Activated T-helper 17 cell treated with anti-CD3 and anti-CD28 coated beads, Interleukin-2, amount 50 U/mL, for 72 hours (primary cell): Measurements from ENCODE around the gene DPP10. TPM values are rescaled to one million over a fixed set of nuclear protein-coding genes. Genes with fewer than 3 reads are reported as not detected.

Source experiments
- ATAC-seq: fragments of 150-1000 bp; cut with Tn5 transposase; replicated peaks from 2 replicates; pipeline ENCODE4 v1.10.0; 2021; ENCODE audit warnings: mild to moderate bottlenecking, moderate library complexity
- H3K27ac Mint-ChIP-seq: one replicate; pipeline ENCODE4 v1.8.0; 2022; ENCODE audit warnings: mixed read lengths
- H3K27me3 Mint-ChIP-seq: one replicate; pipeline ENCODE4 v1.8.0; 2022; ENCODE audit warnings: mixed read lengths
- H3K36me3 Mint-ChIP-seq: one replicate; pipeline ENCODE4 v1.8.0; 2022; ENCODE audit warnings: low read depth, mild to moderate bottlenecking, mixed read lengths
- H3K4me1 Mint-ChIP-seq: one replicate; pipeline ENCODE4 v1.8.0; 2022; ENCODE audit warnings: mixed read lengths
- H3K4me3 Mint-ChIP-seq: one replicate; pipeline ENCODE4 v1.8.0; 2022; ENCODE audit warnings: mild to moderate bottlenecking, mixed read lengths
- H3K9me3 Mint-ChIP-seq: one replicate; pipeline ENCODE4 v1.8.0; 2022; ENCODE audit warnings: mixed read lengths
- total RNA-seq, 2 donors: library from RNA; stranded (reverse); gene quantifications; one replicate each; pipeline ENCODE4 v1.2.3, GENCODE V29; 2022

Gene DPP10
- total RNA-seq, 2 donors from 2014 or later: not detected

- H3K9me3 Mint-ChIP-seq: peaks cover 18% of the 10 kb centered on the region
- no peaks in the 10 kb centered on the region for H3K4me1 Mint-ChIP-seq
- no peak overlapping the region for H3K27ac Mint-ChIP-seq
- ATAC-seq: no peak
- H3K27me3 Mint-ChIP-seq: no peaks in the 10 kb centered on the region
- no peak overlapping the region for H3K4me3 Mint-ChIP-seq
- no peaks in the 10 kb centered on the region for H3K36me3 Mint-ChIP-seq
Measured at GRCh38 chr2:115584507-115584906, 1142.1 kb downstream of the DPP10 start.

- no peaks in the 10 kb centered on the region for H3K27me3 Mint-ChIP-seq
- no peak overlapping the region for H3K4me3 Mint-ChIP-seq
- no peaks in the 10 kb centered on the region for H3K36me3 Mint-ChIP-seq
- no peak overlapping the region for H3K27ac Mint-ChIP-seq
- no peaks in the 10 kb centered on the region for H3K4me1 Mint-ChIP-seq
- ATAC-seq: no peak
- H3K9me3 Mint-ChIP-seq: peaks cover 8% of the 10 kb centered on the region
Measured at GRCh38 chr2:115596659-115597375, 1154.4 kb downstream of the DPP10 start.

GRCh38 chr2:115603285-115603684 is 1160.8 kb downstream of the DPP10 start:
- H3K4me3 Mint-ChIP-seq: no peak overlapping the region
- H3K27ac Mint-ChIP-seq: no peak overlapping the region
- ATAC-seq: no peak
- no peaks in the 10 kb centered on the region for H3K36me3 Mint-ChIP-seq
- no peaks in the 10 kb centered on the region for H3K4me1 Mint-ChIP-seq
- H3K9me3 Mint-ChIP-seq: no peaks in the 10 kb centered on the region
- no peaks in the 10 kb centered on the region for H3K27me3 Mint-ChIP-seq

GRCh38 chr2:115606350-115606749 is 1163.9 kb downstream of the DPP10 start:
- no peaks in the 10 kb centered on the region for H3K36me3 Mint-ChIP-seq
- ATAC-seq: no peak
- peaks cover 13% of the 10 kb centered on the region for H3K9me3 Mint-ChIP-seq
- no peaks in the 10 kb centered on the region for H3K27me3 Mint-ChIP-seq
- no peaks in the 10 kb centered on the region for H3K4me1 Mint-ChIP-seq
- no peak overlapping the region for H3K4me3 Mint-ChIP-seq
- H3K27ac Mint-ChIP-seq: no peak overlapping the region

GRCh38 chr2:115609978-115610377 is 1167.5 kb downstream of the DPP10 start:
- H3K27me3 Mint-ChIP-seq: no peaks in the 10 kb centered on the region
- no peak overlapping the region for H3K27ac Mint-ChIP-seq
- H3K4me3 Mint-ChIP-seq: no peak overlapping the region
- no peaks in the 10 kb centered on the region for H3K36me3 Mint-ChIP-seq
- H3K9me3 Mint-ChIP-seq: peaks cover 13% of the 10 kb centered on the region
- no peak for ATAC-seq
- no peaks in the 10 kb centered on the region for H3K4me1 Mint-ChIP-seq

- Mint-ChIP-seq H3K4me1 (no peaks in the 10 kb centered on the region), H3K27me3 (no peaks in the 10 kb centered on the region), H3K4me3 (no peak overlapping the region), H3K27ac (no peak overlapping the region), H3K9me3 (peaks cover 13% of the 10 kb centered on the region), H3K36me3 (no peaks in the 10 kb centered on the region)
- ATAC-seq: no peak
Measured at GRCh38 chr2:115610888-115611287, 1168.4 kb downstream of the DPP10 start.

- Mint-ChIP-seq H3K27me3 (no peaks in the 10 kb centered on the region), H3K9me3 (peaks cover 21% of the 10 kb centered on the region), H3K36me3 (no peaks in the 10 kb centered on the region), H3K4me1 (no peaks in the 10 kb centered on the region), H3K4me3 (no peak overlapping the region), H3K27ac (no peak overlapping the region)
- no peak for ATAC-seq
Measured at GRCh38 chr2:115624332-115624731, 1181.9 kb downstream of the DPP10 start.

GRCh38 chr2:115634578-115634977 is 1192.1 kb downstream of the DPP10 start:
- H3K36me3 Mint-ChIP-seq: no peaks in the 10 kb centered on the region
- H3K4me1 Mint-ChIP-seq: no peaks in the 10 kb centered on the region
- peaks cover 23% of the 10 kb centered on the region for H3K9me3 Mint-ChIP-seq
- no peak for ATAC-seq
- H3K27ac Mint-ChIP-seq: no peak overlapping the region
- H3K27me3 Mint-ChIP-seq: no peaks in the 10 kb centered on the region
- H3K4me3 Mint-ChIP-seq: no peak overlapping the region

- Mint-ChIP-seq H3K27me3 (no peaks in the 10 kb centered on the region), H3K9me3 (peaks cover 23% of the 10 kb centered on the region), H3K27ac (no peak overlapping the region), H3K4me3 (no peak overlapping the region), H3K36me3 (no peaks in the 10 kb centered on the region), H3K4me1 (no peaks in the 10 kb centered on the region)
- ATAC-seq: no peak
Measured at GRCh38 chr2:115635430-115635829, 1193.0 kb downstream of the DPP10 start.

- Mint-ChIP-seq H3K27me3 (no peaks in the 10 kb centered on the region), H3K9me3 (peaks cover 28% of the 10 kb centered on the region), H3K27ac (no peak overlapping the region), H3K4me1 (no peaks in the 10 kb centered on the region), H3K4me3 (no peak overlapping the region), H3K36me3 (no peaks in the 10 kb centered on the region)
- ATAC-seq: no peak
Measured at GRCh38 chr2:115649731-115650130, 1207.3 kb downstream of the DPP10 start.

GRCh38 chr2:115650827-115651226 is 1208.4 kb downstream of the DPP10 start:
- no peak for ATAC-seq
- no peak overlapping the region for H3K27ac Mint-ChIP-seq
- no peak overlapping the region for H3K4me3 Mint-ChIP-seq
- H3K27me3 Mint-ChIP-seq: no peaks in the 10 kb centered on the region
- no peaks in the 10 kb centered on the region for H3K36me3 Mint-ChIP-seq
- no peaks in the 10 kb centered on the region for H3K4me1 Mint-ChIP-seq
- peaks cover 22% of the 10 kb centered on the region for H3K9me3 Mint-ChIP-seq

- Mint-ChIP-seq H3K4me3 (no peak overlapping the region), H3K9me3 (peaks cover 13% of the 10 kb centered on the region), H3K36me3 (no peaks in the 10 kb centered on the region), H3K4me1 (no peaks in the 10 kb centered on the region), H3K27me3 (no peaks in the 10 kb centered on the region), H3K27ac (no peak overlapping the region)
- no peak for ATAC-seq
Measured at GRCh38 chr2:115652652-115653051, 1210.2 kb downstream of the DPP10 start.

- H3K27ac Mint-ChIP-seq: no peak overlapping the region
- no peak for ATAC-seq
- no peaks in the 10 kb centered on the region for H3K36me3 Mint-ChIP-seq
- no peaks in the 10 kb centered on the region for H3K27me3 Mint-ChIP-seq
- no peak overlapping the region for H3K4me3 Mint-ChIP-seq
- no peaks in the 10 kb centered on the region for H3K4me1 Mint-ChIP-seq
- H3K9me3 Mint-ChIP-seq: peaks cover 8% of the 10 kb centered on the region
Measured at GRCh38 chr2:115654362-115654761, 1211.9 kb downstream of the DPP10 start.

- no peak overlapping the region for H3K4me3 Mint-ChIP-seq
- H3K36me3 Mint-ChIP-seq: no peaks in the 10 kb centered on the region
- H3K27ac Mint-ChIP-seq: no peak overlapping the region
- H3K4me1 Mint-ChIP-seq: no peaks in the 10 kb centered on the region
- no peak for ATAC-seq
- no peaks in the 10 kb centered on the region for H3K27me3 Mint-ChIP-seq
- peaks cover 36% of the 10 kb centered on the region for H3K9me3 Mint-ChIP-seq
Measured at GRCh38 chr2:115678129-115678528, 1235.7 kb downstream of the DPP10 start.

- no peaks in the 10 kb centered on the region for H3K4me1 Mint-ChIP-seq
- peaks cover 25% of the 10 kb centered on the region for H3K9me3 Mint-ChIP-seq
- H3K4me3 Mint-ChIP-seq: no peak overlapping the region
- no peak for ATAC-seq
- H3K27me3 Mint-ChIP-seq: no peaks in the 10 kb centered on the region
- no peaks in the 10 kb centered on the region for H3K36me3 Mint-ChIP-seq
- no peak overlapping the region for H3K27ac Mint-ChIP-seq
Measured at GRCh38 chr2:115684345-115684744, 1241.9 kb downstream of the DPP10 start.

GRCh38 chr2:115691409-115691808 is 1249.0 kb downstream of the DPP10 start:
- no peaks in the 10 kb centered on the region for H3K4me1 Mint-ChIP-seq
- no peak overlapping the region for H3K4me3 Mint-ChIP-seq
- no peaks in the 10 kb centered on the region for H3K27me3 Mint-ChIP-seq
- H3K27ac Mint-ChIP-seq: no peak overlapping the region
- H3K9me3 Mint-ChIP-seq: peaks cover 20% of the 10 kb centered on the region
- H3K36me3 Mint-ChIP-seq: no peaks in the 10 kb centered on the region
- ATAC-seq: no peak
